Panc1 (cell line): Measurements from ENCODE around the gene PPP1R1C. TPM values are rescaled to one million over a fixed set of nuclear protein-coding genes. Genes with fewer than 3 reads are reported as not detected.

Source experiments
- ATAC-seq: fragments of 200-7000 bp; cut with Tn5 transposase; 2 replicates; pipeline ENCODE4 v1.9.1; 2020; ENCODE audit warnings: mild to moderate bottlenecking, moderate library complexity
- BruUV-seq: library from RNA; stranded (reverse); fragments of 400-500 nt; replicated peaks from 2 replicates; lab custom pipeline; 2021; lab: Mats Ljungman, UMichigan
- CTCF ChIA-PET: fragments of 300-600 bp; sonication (Branson Sonifier 250); formaldehyde crosslinking; loops from one replicate; lab custom pipeline; 2022; ENCODE audit warnings: antibody characterized with exemption; lab: Charles Lee
- POLR2A ChIA-PET: fragments of 300-600 bp; sonication (Branson Sonifier 250); formaldehyde crosslinking; loops from one replicate; lab custom pipeline; 2022; ENCODE audit warnings: antibody characterized with exemption; lab: Charles Lee
- DNase-seq: peaks from one replicate; pipeline ENCODE4 v3.0.0-alpha.2; 2010; ENCODE audit warnings: low read depth, low spot score
- H3K27ac ChIP-seq: 2 replicates; pipeline ENCODE4 v1.5.1; 2011; ENCODE audit warnings: mild to moderate bottlenecking, low read length, inconsistent platforms
- H3K27me3 ChIP-seq: fragments of 200-500 bp; sonication (Bioruptor generic); 2 replicates; pipeline ENCODE4 v1.6.0; 2014; ENCODE audit warnings: low read length, inconsistent platforms; ENCODE audit not compliant: control insufficient read depth, insufficient read depth
- H3K36me3 ChIP-seq: fragments of 200-500 bp; sonication (Bioruptor generic); 2 replicates; pipeline ENCODE4 v1.5.1; 2014; ENCODE audit warnings: inconsistent platforms, mild to moderate bottlenecking, low read length, moderate library complexity; ENCODE audit not compliant: control insufficient read depth, insufficient read depth
- H3K4me1 ChIP-seq: 2 replicates; pipeline ENCODE4 v1.5.1; 2011; ENCODE audit warnings: inconsistent platforms, mild to moderate bottlenecking, low read length, moderate library complexity; ENCODE audit not compliant: control insufficient read depth, insufficient read depth
- H3K4me3 ChIP-seq, 2 experiments: 2 replicates each; pipeline ENCODE4 v1.5.1; 2011 to 2012; ENCODE audit warnings: low read depth in 2 of 2, low read length in 2 of 2, mild to moderate bottlenecking in 2 of 2, inconsistent platforms in 1 of 2, moderate library complexity in 1 of 2
- H3K9me3 ChIP-seq: fragments of 200-500 bp; sonication (Bioruptor generic); 2 replicates; pipeline ENCODE4 v1.5.1; 2014; ENCODE audit warnings: low read depth, mild to moderate bottlenecking, inconsistent platforms, low read length, moderate library complexity; ENCODE audit not compliant: control insufficient read depth, insufficient read depth
- CTCF ChIP-seq: fragments of 450-650 bp; IDR thresholded peaks from 2 replicates; pipeline ENCODE4 v1.5.1; 2017; ENCODE audit warnings: mild to moderate bottlenecking
- POLR2AphosphoS5 ChIP-seq: IDR thresholded peaks from 2 replicates; pipeline ENCODE4 v1.6.1; 2012; ENCODE audit warnings: mild to moderate bottlenecking, low read depth, low read length, moderate library complexity
- REST ChIP-seq, 2 experiments: IDR thresholded peaks; 2 replicates each; pipeline ENCODE4 v1.6.1; 2011 to 2012; ENCODE audit warnings: low read depth in 2 of 2, control low read depth in 1 of 2, low read length in 1 of 2, mild to moderate bottlenecking in 1 of 2, moderate library complexity in 1 of 2; ENCODE audit not compliant: insufficient read depth in 1 of 2
- SIN3A ChIP-seq: IDR thresholded peaks from 2 replicates; pipeline ENCODE4 v1.6.1; 2012; ENCODE audit warnings: low read depth, mild to moderate bottlenecking, low read length, moderate library complexity, borderline replicate concordance; ENCODE audit not compliant: insufficient read depth
- TCF7L2 ChIP-seq: IDR thresholded peaks from 2 replicates; pipeline ENCODE4 v1.6.1; 2011; ENCODE audit warnings: mild to moderate bottlenecking, low read depth, low read length, inconsistent platforms
- in situ Hi-C: cut with HindIII; loops from 2 replicates; pipeline ENCODE4 v1.10.0; 2016; ENCODE audit warnings: low sequenced_read_pairs, low pct_unique_long_range_greater_than_20kb
- intact Hi-C: fragments of 100-400 bp; cut with micrococcal nuclease; formaldehyde crosslinking; loops from one replicate; pipeline ENCODE4 v1.10.0; 2022; ENCODE audit not compliant: unreplicated experiment
- total RNA-seq: library from RNA; stranded (reverse); gene quantifications from one replicate; pipeline ENCODE4 v1.2.1, GENCODE V29; 2021; ENCODE audit not compliant: unreplicated experiment

PPP1R1C gene
- total RNA-seq, 1 experiment from 2014 or later = 2.6 TPM

GRCh38 chr2:181984060-181984459 lies 1.6 kb upstream of the PPP1R1C start:
- H3K36me3 ChIP-seq = no peaks in the 10 kb centered on the region
- TF ChIP-seq POLR2AphosphoS5 = no peak
- no peak for TF ChIP-seq TCF7L2
- no peak for TF ChIP-seq SIN3A
- TF ChIP-seq CTCF = no peak
- TF ChIP-seq REST (IDR thresholded peaks at IDR 0.05; ENCODE audit: insufficient read depth in 1 of 2, low read depth in 2 of 2, low read length in 1 of 2) = no peak
- ChIA-PET POLR2A (no interaction called here), CTCF (no interaction called here)
- no peaks in the 10 kb centered on the region for H3K9me3 ChIP-seq
- H3K4me3 ChIP-seq = no peak overlapping the region
- no peak overlapping the region for H3K27ac ChIP-seq
- BruUV-seq = no TSS peak
- ATAC-seq (no peak), DNase-seq (no peak)
- intact Hi-C loops (no loop called here), in situ Hi-C loops (no loop called here)
- no peaks in the 10 kb centered on the region for H3K4me1 ChIP-seq
- H3K27me3 ChIP-seq = no peaks in the 10 kb centered on the region

- H3K4me3 ChIP-seq = no peak overlapping the region
- in situ Hi-C loops = no loop called here
- no peaks in the 10 kb centered on the region for H3K4me1 ChIP-seq
- H3K36me3 ChIP-seq = no peaks in the 10 kb centered on the region
- CTCF ChIA-PET = no interaction called here
- DNase-seq (no peak), ATAC-seq (no peak)
- BruUV-seq = no TSS peak
- H3K9me3 ChIP-seq = no peaks in the 10 kb centered on the region
- H3K27me3 ChIP-seq = no peaks in the 10 kb centered on the region
- intact Hi-C loops = no loop called here
- TF ChIP-seq REST (IDR thresholded peaks at IDR 0.05; ENCODE audit: insufficient read depth in 1 of 2, low read depth in 2 of 2, low read length in 1 of 2) = no peak
- no peak for TF ChIP-seq TCF7L2
- no peak for TF ChIP-seq CTCF
- TF ChIP-seq SIN3A = no peak
- TF ChIP-seq POLR2AphosphoS5 = no peak
- H3K27ac ChIP-seq = no peak overlapping the region
- POLR2A ChIA-PET = no interaction called here
These were observed 630 bp upstream of the PPP1R1C start for GRCh38 chr2:181984814-181985631.
